Lung (tissue), 12 donors: ENCODE results near the gene DYNLL1. TPM values are rescaled to one million over a fixed set of nuclear protein-coding genes. Genes with fewer than 3 reads are reported as not detected.

Source experiments
- ATAC-seq: fragments of 200-7000 bp; cut with Tn5 transposase; one replicate; pipeline ENCODE4 v1.9.1; 2020; ENCODE audit warnings: moderate number of reproducible peaks; ENCODE audit not compliant: insufficient read depth, low FRiP score
- DNase-seq, 3 donors: peaks; one replicate each; pipeline ENCODE4 v3.0.0-alpha.2; 2013 to 2017
- H3K27ac ChIP-seq, 2 donors: one replicate each; pipeline ENCODE4 v1.5.1; 2013; ENCODE audit warnings: mild to moderate bottlenecking in 2 of 2, moderate library complexity in 2 of 2, control low read depth in 1 of 2, inconsistent platforms in 1 of 2, low read depth in 1 of 2, low read length in 1 of 2
- H3K27me3 ChIP-seq, 3 donors: one replicate each; pipeline ENCODE4 v1.5.1; 2013; ENCODE audit warnings: low read length in 2 of 3; ENCODE audit not compliant: control insufficient read depth in 3 of 3, insufficient read depth in 3 of 3
- H3K36me3 ChIP-seq, 4 donors: one replicate each; pipeline ENCODE4 v1.5.1; 2013; ENCODE audit warnings: low read length in 4 of 4, mild to moderate bottlenecking in 1 of 4, moderate library complexity in 1 of 4; ENCODE audit not compliant: control insufficient read depth in 4 of 4, insufficient read depth in 4 of 4
- H3K4me1 ChIP-seq, 5 donors: one replicate each; pipeline ENCODE4 v1.5.1; 2013; ENCODE audit warnings: low read length in 5 of 5, mild to moderate bottlenecking in 2 of 5, moderate library complexity in 1 of 5; ENCODE audit not compliant: control insufficient read depth in 5 of 5, insufficient read depth in 5 of 5
- H3K4me3 ChIP-seq: one replicate; pipeline ENCODE4 v1.5.1; 2013; ENCODE audit warnings: mild to moderate bottlenecking, control low read depth, moderate library complexity
- H3K9ac ChIP-seq, 2 donors: one replicate each; pipeline ENCODE4 v1.5.1; 2013; ENCODE audit warnings: low read length in 2 of 2, control low read depth in 1 of 2; ENCODE audit not compliant: insufficient read depth in 1 of 2
- H3K9me3 ChIP-seq, 4 donors: one replicate each; pipeline ENCODE4 v1.5.1; 2013; ENCODE audit warnings: low read length in 3 of 4, mild to moderate bottlenecking in 1 of 4, moderate library complexity in 1 of 4; ENCODE audit not compliant: control insufficient read depth in 4 of 4, insufficient read depth in 3 of 4
- WGBS, 2 donors: extraction: QIAGEN DNeasy Blood & Tissue Kit; methylation state at CpG; one replicate each; pipeline ENCODE4 v1.1.7; 2013; 5-methylcytosine and 5-hydroxymethylcytosine counted together
- polyA plus RNA-seq, 2 donors: library from polyadenylated mRNA; stranded (reverse); fragments of 200-250 nt; gene quantifications; one replicate each; pipeline ENCODE4 v1.2.1, GENCODE V29; 2013
- total RNA-seq, 2 donors: library from RNA; depleted of rRNA in 1 of 2; stranded (reverse); fragments of >200 nt in 1 of 2; gene quantifications; one replicate each; pipeline ENCODE4 v1.2.1, GENCODE V29; 2014 to 2021
- TF ChIP-seq, protein P1 (sequence below): IDR thresholded peaks from 2 replicates; pipeline ENCODE4 v1.5.1; 2012; ENCODE audit warnings: mild to moderate bottlenecking; ENCODE audit errors: control extremely low read depth, extremely low read depth
- donor health status: control.
- donor health status: control.
- donor health status: Bipolar disorder and iron deficiency.
- donor health status: healthy.
- donor health status: DM: yes; HTN: yes; CAD: no.

The DYNLL1 gene
- total and polyA plus RNA-seq, 4 donors, result 210 to 360 (median 318) TPM

DNA sequence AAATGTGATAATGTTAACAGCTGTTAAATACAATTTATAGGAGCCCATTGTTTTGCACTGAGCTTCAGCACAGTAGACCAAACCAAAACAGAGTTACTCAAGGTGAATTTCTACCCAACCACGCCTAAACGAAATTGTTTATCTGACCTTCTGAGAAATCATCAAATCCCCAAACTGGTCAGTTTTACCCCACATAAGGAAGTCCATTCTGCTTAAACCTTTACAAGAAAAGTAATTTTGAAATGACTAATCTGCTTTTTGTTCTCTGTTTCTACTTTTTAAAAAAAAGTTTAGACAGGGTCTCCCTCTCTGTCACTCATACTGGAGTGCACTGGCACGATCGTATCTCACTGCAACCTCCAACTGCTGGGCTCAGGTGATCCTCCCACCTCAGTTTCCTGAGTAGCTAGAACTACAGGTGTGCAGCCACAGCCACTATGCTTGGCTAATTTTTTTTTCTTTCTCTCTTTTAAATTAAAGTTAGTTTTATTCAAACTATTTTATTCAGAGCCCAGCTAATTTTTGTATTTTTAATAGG lies 36.9 kb downstream of the DYNLL1 start:
- DNase-seq (no peak), ATAC-seq (no peak)
- Histone ChIP-seq H3K4me3 (no peak overlapping the region), H3K4me1 (peaks cover 9 to 40% (median 15%) of the 10 kb centered on the region in 5 donors), H3K9ac (no peak overlapping the region), H3K27me3 (no peaks in the 10 kb centered on the region), H3K27ac (no peak overlapping the region), H3K9me3 (no peaks in the 10 kb centered on the region), H3K36me3 (peaks cover 0 to 7% (median 0%) of the 10 kb centered on the region in 4 donors)
- TF ChIP-seq, protein P1, sequence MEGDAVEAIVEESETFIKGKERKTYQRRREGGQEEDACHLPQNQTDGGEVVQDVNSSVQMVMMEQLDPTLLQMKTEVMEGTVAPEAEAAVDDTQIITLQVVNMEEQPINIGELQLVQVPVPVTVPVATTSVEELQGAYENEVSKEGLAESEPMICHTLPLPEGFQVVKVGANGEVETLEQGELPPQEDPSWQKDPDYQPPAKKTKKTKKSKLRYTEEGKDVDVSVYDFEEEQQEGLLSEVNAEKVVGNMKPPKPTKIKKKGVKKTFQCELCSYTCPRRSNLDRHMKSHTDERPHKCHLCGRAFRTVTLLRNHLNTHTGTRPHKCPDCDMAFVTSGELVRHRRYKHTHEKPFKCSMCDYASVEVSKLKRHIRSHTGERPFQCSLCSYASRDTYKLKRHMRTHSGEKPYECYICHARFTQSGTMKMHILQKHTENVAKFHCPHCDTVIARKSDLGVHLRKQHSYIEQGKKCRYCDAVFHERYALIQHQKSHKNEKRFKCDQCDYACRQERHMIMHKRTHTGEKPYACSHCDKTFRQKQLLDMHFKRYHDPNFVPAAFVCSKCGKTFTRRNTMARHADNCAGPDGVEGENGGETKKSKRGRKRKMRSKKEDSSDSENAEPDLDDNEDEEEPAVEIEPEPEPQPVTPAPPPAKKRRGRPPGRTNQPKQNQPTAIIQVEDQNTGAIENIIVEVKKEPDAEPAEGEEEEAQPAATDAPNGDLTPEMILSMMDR, result no peak
- 72 to 81% methylated on average over 4 of the region's 4 CpGs for WGBS, 2 donors

GRCh38 chr12:120534203-120534702 lies 38.3 kb downstream of the DYNLL1 start, which contains the start of gene RNF10:
Gene RNF10, plus strand, starts transcription at chr12:120534356. Its CDS starts 456 bp downstream, at chr12:120534812.
- DNase-seq, result peak; percentile 84 to 96 (median 96)
- H3K9me3 ChIP-seq, result no peaks in the 10 kb centered on the region
- H3K27ac ChIP-seq, result peak within 1 kb of the TSS; percentile 97 to 99
- peaks cover 0 to 8% (median 0%) of the 10 kb centered on the region in 4 donors for H3K36me3 ChIP-seq
- peak; percentile 60 for ATAC-seq
- peak within 1 kb of the TSS; percentile 94 for H3K4me3 ChIP-seq
- 0% methylated on average over 35 to 43 of the region's 43 CpGs for WGBS, 2 donors
- TF ChIP-seq, protein P1, result no peak
- H3K27me3 ChIP-seq, result no peaks in the 10 kb centered on the region
- peaks cover 14 to 49% (median 20%) of the 10 kb centered on the region in 5 donors for H3K4me1 ChIP-seq
- H3K9ac ChIP-seq, result peak within 1 kb of the TSS; percentile 79 to 91

DNA sequence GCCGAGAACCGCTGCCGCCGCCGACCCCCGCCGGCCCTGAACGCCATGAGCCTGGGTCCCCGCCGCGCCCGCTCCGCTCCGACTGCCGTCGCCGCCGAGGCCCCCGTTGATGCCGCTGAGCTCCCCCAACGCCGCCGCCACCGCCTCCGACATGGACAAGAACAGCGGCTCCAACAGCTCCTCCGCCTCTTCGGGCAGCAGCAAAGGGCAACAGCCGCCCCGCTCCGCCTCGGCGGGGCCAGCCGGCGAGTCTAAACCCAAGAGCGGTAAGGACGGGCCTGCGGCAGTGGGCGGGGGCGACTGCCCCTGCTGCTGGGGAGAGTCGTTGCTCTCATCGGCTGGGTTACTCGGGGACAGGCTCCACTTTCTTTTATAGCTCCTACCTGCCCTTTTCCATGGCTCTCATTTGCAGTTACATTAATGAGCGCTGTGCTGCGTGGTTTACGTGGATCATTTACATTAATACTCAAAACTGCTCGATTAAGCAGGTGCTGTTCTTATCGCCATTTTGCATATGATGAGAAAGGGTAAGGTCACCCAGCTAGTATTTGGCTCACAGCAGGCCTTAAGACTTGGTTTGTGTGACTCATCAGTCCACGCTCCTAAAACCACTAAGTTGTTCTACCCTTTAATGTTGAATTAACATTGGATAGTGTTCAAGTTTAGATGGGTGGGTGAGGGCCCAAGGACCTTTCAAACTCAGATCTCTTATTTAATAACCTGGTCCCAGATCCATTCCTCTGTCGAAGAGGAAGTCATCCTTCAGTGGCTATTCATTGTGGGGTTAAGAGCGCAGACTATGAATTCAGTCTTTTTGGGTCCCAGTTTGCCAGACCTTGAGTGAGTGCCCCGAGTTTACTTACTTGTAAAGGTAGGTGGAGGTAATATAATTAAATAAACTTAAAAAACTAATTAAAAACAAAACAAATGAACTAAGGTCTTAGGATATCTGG lies 39.1 kb downstream of the DYNLL1 start:
- Histone ChIP-seq H3K27ac (peak overlapping the region; percentile 97 to 99), H3K9me3 (no peaks in the 10 kb centered on the region), H3K9ac (peak overlapping the region; percentile 79 to 91), H3K27me3 (no peaks in the 10 kb centered on the region), H3K4me3 (peak overlapping the region; percentile 94), H3K4me1 (peaks cover 15 to 42% (median 16%) of the 10 kb centered on the region in 5 donors), H3K36me3 (peaks cover 0 to 9% (median 0%) of the 10 kb centered on the region in 4 donors)
- ATAC-seq (peak; percentile 67), DNase-seq (peak; percentile 55 to 63 (median 60))
- TF ChIP-seq, protein P1, result no peak
- whole genome bisulfite sequencing, 2 donors, result 0 to 1% methylated on average over 51 to 52 of the region's 52 CpGs
